ENCODE data around the gene HIVEP1.

DNA sequence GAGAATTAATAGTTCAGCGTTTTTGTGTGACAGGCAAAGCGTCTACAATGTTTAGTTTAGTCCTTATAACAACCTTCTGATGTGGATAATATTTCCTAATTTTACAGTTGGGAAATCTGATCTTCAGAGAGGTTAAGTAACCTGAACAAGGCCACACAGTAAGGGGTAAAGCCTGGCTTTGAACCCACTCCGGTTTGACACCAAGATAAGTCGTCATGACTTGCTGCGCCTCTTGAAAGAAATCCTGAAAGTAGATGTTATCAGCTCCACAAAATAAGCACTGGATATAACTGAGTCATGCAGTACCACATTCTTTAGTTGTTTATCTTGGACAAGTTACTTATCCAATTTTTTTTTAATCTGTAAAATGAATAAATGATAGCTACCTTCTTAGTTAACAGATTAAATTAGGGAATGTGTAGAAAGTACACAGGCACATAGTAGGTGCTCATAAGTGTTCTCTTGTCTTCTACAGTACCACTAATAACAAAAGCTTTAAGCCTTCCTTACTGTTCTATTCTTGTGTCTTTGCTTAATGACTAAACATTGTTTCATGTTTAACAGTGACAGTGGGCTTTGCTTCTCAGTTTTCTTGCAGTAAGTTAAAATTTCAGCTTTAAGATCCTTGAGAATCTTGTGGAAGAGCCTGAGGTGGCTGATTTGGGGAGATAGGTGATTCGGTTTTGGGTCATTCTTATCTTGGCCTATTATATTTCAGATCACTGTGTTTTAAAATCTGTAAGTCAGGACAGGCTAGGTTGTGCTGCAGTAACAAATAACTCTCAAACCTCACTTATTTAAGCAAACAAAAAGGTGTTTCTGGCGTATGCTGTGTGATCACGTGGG lies 2.1 kb downstream of the HIVEP1 start:
- TF ChIP-seq, protein P1, sequence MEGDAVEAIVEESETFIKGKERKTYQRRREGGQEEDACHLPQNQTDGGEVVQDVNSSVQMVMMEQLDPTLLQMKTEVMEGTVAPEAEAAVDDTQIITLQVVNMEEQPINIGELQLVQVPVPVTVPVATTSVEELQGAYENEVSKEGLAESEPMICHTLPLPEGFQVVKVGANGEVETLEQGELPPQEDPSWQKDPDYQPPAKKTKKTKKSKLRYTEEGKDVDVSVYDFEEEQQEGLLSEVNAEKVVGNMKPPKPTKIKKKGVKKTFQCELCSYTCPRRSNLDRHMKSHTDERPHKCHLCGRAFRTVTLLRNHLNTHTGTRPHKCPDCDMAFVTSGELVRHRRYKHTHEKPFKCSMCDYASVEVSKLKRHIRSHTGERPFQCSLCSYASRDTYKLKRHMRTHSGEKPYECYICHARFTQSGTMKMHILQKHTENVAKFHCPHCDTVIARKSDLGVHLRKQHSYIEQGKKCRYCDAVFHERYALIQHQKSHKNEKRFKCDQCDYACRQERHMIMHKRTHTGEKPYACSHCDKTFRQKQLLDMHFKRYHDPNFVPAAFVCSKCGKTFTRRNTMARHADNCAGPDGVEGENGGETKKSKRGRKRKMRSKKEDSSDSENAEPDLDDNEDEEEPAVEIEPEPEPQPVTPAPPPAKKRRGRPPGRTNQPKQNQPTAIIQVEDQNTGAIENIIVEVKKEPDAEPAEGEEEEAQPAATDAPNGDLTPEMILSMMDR (IDR thresholded peaks at IDR 0.05), result no peak
- no peak for TF ChIP-seq POLR2A (IDR thresholded peaks at IDR 0.05)

Measured in testis (tissue), 2 donors.